HG02973 (cell line): ENCODE results near the gene ZBTB44.
"Not testable (repeated sequence)": the region's sequence is repeated elsewhere in the genome, so short reads cannot be mapped to it uniquely, and the experiment has no call there.

Source experiments
- ATAC-seq: cut with Tn5 transposase; IDR thresholded peaks from one replicate; pipeline ENCODE4 v1.9.1; 2021; ENCODE audit warnings: moderate library complexity; ENCODE audit not compliant: unreplicated experiment

ZBTB44 gene

DNA sequence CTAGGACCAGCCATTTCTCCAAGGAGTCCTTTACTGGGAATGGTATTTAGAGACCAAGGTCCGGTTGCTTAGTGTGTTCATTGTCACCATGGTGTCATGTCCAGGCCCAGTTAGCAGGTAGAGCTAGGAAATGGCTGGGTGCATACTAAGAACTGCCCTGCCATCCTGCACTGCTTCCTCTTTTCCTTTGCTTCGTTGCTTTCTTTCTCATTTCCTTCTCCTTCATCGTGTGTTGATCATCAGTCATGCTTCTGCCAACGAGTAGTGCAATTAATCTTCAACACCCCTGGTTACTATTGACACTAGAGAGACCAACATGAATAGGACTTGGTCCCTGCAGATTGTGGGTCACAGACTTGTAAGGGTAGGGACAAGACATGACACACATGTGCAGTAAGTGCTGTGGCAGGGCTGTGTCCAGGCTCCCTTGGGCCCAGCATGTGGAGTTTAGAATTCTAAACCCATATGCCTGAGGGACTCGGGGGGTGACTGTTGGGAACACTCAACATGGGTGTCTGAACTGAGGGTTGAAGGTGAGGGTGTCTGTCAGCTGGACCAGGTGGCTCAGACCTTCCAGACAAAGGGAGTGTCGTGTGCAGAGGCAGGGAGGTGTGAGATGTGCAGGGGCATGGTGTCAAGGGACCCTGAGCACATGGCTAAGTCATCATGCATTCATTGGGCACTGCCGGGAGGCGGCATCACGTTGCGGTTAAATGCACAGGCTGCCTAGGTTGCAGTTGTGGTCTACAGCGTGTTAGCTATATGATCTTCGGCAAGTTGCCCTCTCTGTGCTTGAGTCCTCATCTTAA, 112.5 kb downstream of the ZBTB44 start:
- ATAC-seq, result no peak

DNA sequence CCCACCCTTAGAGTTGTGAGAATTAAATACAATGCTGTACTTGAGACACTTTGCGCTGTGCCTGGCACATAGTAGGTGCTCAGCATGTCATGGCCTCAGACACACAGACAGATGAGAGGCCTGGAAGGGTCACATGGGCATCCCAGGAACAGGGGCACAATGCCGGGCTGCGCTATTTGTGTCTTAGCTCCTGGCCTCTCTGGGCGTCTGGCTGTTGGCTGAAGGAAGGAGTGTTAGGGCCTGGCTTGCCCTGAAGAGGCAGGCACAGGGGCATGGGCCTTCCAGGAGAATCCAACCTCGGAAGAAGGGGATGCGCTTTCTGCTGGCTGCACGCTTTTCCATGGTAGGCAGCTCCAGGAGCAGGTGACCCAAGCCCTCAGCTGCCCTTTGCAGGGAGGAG, 113.7 kb downstream of the ZBTB44 start:
- ATAC-seq, result no peak

DNA sequence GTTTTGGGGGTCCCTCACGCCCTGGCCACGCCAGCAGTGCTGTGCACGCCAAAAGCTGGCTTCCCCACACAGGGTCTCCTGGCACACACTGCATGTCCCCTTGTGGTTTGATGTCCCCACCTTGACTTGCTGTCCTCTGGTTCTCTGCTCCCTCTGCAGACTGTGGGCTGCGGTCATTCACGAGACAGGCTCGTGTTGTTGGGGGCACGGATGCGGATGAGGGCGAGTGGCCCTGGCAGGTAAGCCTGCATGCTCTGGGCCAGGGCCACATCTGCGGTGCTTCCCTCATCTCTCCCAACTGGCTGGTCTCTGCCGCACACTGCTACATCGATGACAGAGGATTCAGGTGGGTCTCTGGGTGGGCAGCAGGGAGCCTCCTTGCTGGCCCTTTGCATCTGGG, 114.9 kb downstream of the ZBTB44 start:
- ATAC-seq, result no peak

DNA sequence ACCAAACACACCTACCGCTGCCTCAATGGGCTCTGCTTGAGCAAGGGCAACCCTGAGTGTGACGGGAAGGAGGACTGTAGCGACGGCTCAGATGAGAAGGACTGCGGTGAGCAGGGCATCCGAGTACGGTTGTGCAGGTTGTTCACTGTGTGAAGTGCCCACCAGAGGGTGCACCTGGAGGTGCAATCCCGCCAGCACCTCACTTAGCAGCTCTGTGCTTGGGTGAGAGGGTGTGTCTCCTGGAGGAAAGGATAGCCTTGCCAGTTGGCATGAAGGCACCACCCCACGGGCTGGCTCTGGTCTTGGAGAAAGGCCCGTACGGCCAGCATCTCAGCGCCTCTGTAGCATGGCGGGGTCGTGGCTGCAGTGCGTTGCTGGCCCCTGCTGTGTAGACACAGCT, 115.8 kb downstream of the ZBTB44 start:
- ATAC-seq, result no peak

GRCh38 chr11:130198292-130198691, 116.4 kb downstream of the ZBTB44 start:
- no peak for ATAC-seq

- no peak for ATAC-seq
Observed at GRCh38 chr11:130197386-130198035, 117.2 kb downstream of the ZBTB44 start.

GRCh38 chr11:130194241-130195023, 120.3 kb downstream of the ZBTB44 start:
- no peak for ATAC-seq

DNA sequence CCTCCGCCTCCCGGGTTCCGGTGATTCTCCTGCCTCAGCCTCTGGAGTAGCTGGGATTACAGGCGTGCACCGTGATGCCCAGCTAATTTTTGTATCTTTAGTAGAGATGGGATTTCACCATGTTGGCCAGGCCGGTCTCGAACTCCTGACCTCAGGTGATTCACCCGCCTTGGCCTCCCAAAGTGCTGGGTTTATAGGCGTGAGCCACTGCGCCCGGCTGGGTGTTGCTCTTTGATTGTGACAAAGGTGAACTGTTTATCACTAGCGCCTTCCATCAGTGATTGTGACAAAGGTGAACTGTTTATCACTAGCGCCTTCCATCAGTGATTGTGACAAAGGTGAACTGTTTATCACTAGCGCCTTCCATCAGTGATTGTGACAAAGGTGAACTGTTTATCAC, 121.2 kb downstream of the ZBTB44 start:
- not testable (repeated sequence) for ATAC-seq

GRCh38 chr11:130192845-130193267, 121.9 kb downstream of the ZBTB44 start:
- no peak for ATAC-seq

DNA sequence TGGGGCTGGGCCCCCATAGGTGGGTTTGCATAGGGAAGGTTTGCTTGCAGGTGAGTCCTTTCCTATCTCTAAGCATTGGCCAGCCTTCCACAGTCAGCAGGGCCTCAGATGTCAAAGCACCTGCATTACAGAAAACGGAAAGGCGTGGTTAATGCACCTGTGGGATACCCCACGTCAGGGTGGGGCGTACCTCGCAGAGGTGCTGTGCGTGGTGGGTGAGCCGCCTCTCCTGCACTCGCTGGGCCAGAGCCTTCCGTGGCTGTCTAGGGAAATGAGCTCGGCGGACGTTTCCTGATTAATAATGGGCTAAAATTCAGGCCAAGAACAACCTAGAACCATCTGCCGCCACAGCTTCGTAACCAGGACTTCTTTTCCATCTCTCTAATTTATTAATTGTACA, 122.8 kb downstream of the ZBTB44 start:
- no peak for ATAC-seq

DNA sequence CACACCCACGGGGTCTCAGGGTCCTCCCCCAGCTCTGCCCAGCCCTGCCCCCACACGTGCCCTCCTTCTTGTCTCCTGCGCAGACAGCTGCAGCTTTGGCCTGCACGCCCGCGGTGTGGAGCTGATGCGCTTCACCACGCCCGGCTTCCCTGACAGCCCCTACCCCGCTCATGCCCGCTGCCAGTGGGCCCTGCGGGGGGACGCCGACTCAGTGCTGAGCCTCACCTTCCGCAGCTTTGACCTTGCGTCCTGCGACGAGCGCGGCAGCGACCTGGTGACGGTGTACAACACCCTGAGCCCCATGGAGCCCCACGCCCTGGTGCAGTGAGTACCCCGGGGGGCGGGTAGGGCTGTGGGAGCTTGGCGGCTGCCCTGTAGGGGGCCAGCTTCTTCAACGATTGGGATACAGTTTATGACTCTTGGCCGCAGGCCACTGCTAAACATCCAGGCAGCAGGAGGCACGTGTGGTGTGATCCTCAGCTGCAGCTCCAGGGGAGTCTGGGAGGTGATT, 124.3 kb downstream of the ZBTB44 start:
- ATAC-seq, result no peak

DNA sequence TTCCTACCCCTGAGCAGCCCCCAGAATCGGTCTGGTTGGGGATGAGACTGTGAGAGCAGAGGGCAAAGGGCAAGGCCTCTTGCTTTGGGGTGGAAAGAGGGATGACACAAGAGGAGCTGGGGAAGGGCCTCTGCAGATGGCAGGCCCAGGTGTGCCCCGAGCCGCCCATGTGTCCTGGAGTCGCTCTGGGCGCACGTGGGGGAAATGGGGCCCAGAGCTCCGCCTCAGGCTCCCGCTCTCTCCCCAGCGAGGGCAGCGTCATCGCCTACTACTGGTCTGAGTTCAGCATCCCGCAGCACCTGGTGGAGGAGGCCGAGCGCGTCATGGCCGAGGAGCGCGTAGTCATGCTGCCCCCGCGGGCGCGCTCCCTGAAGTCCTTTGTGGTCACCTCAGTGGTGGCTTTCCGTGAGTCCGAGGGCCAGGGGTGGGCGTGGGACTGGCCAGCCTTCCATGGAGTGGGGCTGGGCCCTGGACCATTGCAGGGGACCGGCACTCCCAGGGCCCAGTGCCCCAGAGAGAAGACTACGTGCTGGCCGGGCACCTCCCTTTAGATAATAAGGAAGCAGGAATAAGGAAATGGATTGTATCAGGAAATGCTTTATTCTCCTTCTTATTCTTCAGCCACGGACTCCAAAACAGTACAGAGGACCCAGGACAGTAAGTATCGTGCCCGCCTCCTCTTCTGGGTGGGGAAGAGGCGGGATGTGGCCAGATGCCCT, 125.1 kb downstream of the ZBTB44 start:
- ATAC-seq, result no peak

GRCh38 chr11:130188585-130189347, 126.0 kb downstream of the ZBTB44 start:
- no peak for ATAC-seq

DNA sequence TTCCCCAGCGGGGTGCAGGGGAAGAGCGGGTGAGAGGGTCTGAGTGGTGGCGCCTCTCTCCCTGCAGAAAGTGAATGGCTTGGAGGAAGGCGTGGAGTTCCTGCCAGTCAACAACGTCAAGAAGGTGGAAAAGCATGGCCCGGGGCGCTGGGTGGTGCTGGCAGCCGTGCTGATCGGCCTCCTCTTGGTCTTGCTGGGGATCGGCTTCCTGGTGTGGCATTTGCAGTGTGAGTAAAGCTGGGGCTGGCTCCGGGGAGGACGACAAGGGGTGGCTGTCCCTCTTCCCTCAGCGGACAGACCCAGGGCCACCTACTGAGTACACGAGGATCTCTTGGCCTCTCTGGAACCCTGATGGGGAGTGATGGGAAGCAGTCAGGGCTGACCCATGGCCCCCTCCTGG, 126.7 kb downstream of the ZBTB44 start:
- ATAC-seq, result no peak

GRCh38 chr11:130187096-130187495, 127.6 kb downstream of the ZBTB44 start:
- no peak for ATAC-seq

DNA sequence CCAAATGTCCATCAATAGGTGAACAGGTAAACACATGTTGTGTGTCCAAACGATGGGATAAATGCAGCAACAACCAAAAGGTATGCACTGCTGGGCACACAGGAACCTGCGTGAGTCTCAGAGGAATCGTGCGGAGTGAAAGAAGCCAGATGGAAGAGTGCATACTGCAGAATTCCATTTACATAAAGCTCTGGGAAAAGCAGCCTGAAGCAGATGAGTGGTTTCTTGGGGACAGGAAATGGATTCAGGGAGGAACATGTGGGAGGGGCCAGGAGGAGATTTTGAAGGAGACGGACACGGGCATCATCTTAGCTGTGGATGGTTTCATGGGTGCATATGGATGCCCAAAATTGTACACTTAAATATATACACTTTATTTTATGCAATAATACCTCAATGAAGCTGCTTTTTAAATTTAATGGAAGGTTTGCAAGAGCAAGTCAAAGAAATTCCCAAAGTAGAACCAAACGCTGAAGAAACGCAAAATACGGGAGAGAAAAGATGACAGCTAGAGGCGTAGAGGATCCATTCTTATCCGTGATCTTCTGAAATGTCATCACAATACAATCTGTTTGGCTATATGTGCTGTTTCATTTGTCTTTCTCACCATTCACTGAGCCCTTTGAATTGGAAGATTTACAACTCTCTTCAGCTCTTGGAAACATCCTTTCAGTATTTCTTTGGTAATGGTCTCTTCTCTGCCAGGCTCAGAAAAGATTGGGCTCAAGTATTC, 130.7 kb downstream of the ZBTB44 start:
- no peak for ATAC-seq

DNA sequence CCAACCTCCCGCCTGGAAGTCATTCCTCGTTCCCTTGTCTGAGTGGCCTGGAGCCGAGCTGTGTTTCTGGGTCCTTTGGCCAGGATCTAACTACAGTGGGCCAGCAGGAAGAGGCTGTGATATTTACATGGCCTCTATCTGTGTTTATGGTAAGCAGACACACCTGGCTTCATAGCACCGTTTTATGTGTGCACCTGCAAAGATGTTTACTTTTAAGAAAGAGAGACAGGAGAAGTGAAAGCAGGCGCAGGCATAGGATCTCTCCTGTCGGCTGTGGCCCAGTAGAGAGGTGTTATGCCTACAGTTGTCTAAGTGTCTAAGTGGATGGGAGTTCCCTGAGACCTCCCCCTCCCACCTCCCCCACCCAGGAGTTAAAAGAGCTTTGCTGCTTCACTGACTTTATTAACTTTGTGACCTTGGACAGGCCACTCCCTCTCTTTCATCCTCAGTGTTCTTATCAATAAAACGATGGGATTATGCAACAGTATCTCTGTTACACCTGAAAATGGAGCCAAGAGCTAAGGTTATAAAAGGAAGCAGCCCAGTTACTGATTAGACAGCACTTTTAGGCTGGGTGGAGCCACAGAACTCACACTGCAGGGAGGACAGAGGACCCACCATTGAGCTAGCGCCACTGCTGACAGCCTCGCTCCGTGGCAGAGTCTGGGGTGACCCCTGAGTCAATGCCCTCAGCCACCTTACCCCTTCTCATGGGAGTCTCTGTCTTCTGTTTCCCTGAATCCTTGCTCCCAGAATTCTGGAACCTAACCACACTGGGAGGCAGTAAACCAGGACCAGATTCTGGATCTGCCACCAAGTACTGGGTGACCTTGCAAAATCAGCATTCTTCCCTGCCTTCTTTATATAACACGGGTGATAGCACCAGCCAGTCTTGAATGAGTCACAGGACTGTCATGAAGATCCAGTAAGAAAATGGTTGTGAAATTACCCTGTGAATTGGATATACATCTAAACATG, 133.1 kb downstream of the ZBTB44 start:
- peak; percentile 52 for ATAC-seq

- no peak for ATAC-seq
Observed at GRCh38 chr11:130180896-130181294, 133.8 kb downstream of the ZBTB44 start.
